WTC11 (cell line): ENCODE results near the gene MRPL20. TPM values are rescaled to one million over a fixed set of nuclear protein-coding genes. Genes with fewer than 3 reads are reported as not detected.

Source experiments
- ATAC-seq: fragments of 200-7000 bp; cut with Tn5 transposase; 2 replicates; pipeline ENCODE4 v1.10.0; 2021; ENCODE audit warnings: mild to moderate bottlenecking, moderate library complexity
- CTCF ChIA-PET: fragments of 300-600 bp; sonication (Branson Sonifier 250); formaldehyde crosslinking; loops from one replicate; lab custom pipeline; 2021; ENCODE audit warnings: antibody characterized with exemption; lab: Charles Lee
- POLR2A ChIA-PET: fragments of 350-600 bp; sonication (Branson Sonifier 250); formaldehyde crosslinking; loops from one replicate; lab custom pipeline; 2021; ENCODE audit warnings: antibody characterized with exemption; lab: Charles Lee
- DNase-seq: peaks from one replicate; pipeline ENCODE4 v3.0.0; 2021; ENCODE audit warnings: low spot score
- H3K27ac Mint-ChIP-seq: 2 replicates; pipeline ENCODE4 v1.8.0; 2021; ENCODE audit warnings: mixed read lengths
- H3K27me3 Mint-ChIP-seq: 2 replicates; pipeline ENCODE4 v1.8.0; 2021; ENCODE audit warnings: low read depth, mild to moderate bottlenecking, moderate library complexity, mixed read lengths
- H3K36me3 Mint-ChIP-seq: 2 replicates; pipeline ENCODE4 v1.8.0; 2021; ENCODE audit warnings: mixed read lengths
- H3K4me1 Mint-ChIP-seq: 2 replicates; pipeline ENCODE4 v1.8.0; 2022; ENCODE audit warnings: mixed read lengths
- H3K4me3 Mint-ChIP-seq: 2 replicates; pipeline ENCODE4 v1.8.0; 2021; ENCODE audit warnings: mild to moderate bottlenecking, moderate library complexity, mixed read lengths
- H3K9me3 Mint-ChIP-seq: 2 replicates; pipeline ENCODE4 v1.8.0; 2021; ENCODE audit warnings: mixed read lengths
- ATF1 ChIP-seq: sonication (generic); formaldehyde crosslinking; IDR thresholded peaks from 2 replicates; pipeline ENCODE4 v1.8.1; 2023; ENCODE audit warnings: mild to moderate bottlenecking, moderate library complexity, missing genetic modification reagents
- CBFB ChIP-seq: sonication (generic); formaldehyde crosslinking; IDR thresholded peaks from 2 replicates; pipeline ENCODE4 v1.8.1; 2022; ENCODE audit warnings: mild to moderate bottlenecking, low read depth, missing genetic modification reagents
- E2F4 ChIP-seq: sonication (generic); formaldehyde crosslinking; IDR thresholded peaks from 2 replicates; pipeline ENCODE4 v1.8.1; 2022; ENCODE audit warnings: low read depth, mild to moderate bottlenecking, moderate library complexity, missing genetic modification reagents, borderline replicate concordance
- EMX1 ChIP-seq: fragments of 250-450 bp; sonication (Bioruptor Pico); IDR thresholded peaks from 2 replicates; pipeline ENCODE4 v1.8.0; 2021; ENCODE audit warnings: mild to moderate bottlenecking
- ESRRA ChIP-seq: sonication (generic); formaldehyde crosslinking; IDR thresholded peaks from 2 replicates; pipeline ENCODE4 v1.8.1; 2022; ENCODE audit warnings: mild to moderate bottlenecking, missing genetic modification reagents, borderline replicate concordance
- MAX ChIP-seq: sonication (generic); formaldehyde crosslinking; IDR thresholded peaks from 2 replicates; pipeline ENCODE4 v1.8.0; 2022; ENCODE audit warnings: mild to moderate bottlenecking, missing genetic modification reagents
- MXD4 ChIP-seq: fragments of 250-450 bp; sonication (Bioruptor Pico); IDR thresholded peaks from 2 replicates; pipeline ENCODE4 v1.8.0; 2021; ENCODE audit warnings: mild to moderate bottlenecking, moderate library complexity, borderline replicate concordance
- MYBL2 ChIP-seq: sonication (generic); formaldehyde crosslinking; IDR thresholded peaks from 2 replicates; pipeline ENCODE4 v1.8.1; 2023; ENCODE audit warnings: mild to moderate bottlenecking, moderate library complexity, missing genetic modification reagents
- NR1H2 ChIP-seq: sonication (generic); formaldehyde crosslinking; IDR thresholded peaks from 2 replicates; pipeline ENCODE4 v1.9.0; 2021; ENCODE audit warnings: mild to moderate bottlenecking, moderate library complexity, missing genetic modification reagents
- OVOL2 ChIP-seq: fragments of 250-450 bp; sonication (Bioruptor Pico); IDR thresholded peaks from 2 replicates; pipeline ENCODE4 v1.9.0; 2021; ENCODE audit warnings: mild to moderate bottlenecking, borderline replicate concordance
- RORB ChIP-seq: fragments of 250-450 bp; sonication (Bioruptor Pico); IDR thresholded peaks from 2 replicates; pipeline ENCODE4 v1.9.0; 2021; ENCODE audit warnings: mild to moderate bottlenecking
- SOX15 ChIP-seq: fragments of 250-450 bp; sonication (Bioruptor Pico); IDR thresholded peaks from 2 replicates; pipeline ENCODE4 v1.9.0; 2021; ENCODE audit warnings: mild to moderate bottlenecking
- TEAD1 ChIP-seq: sonication (generic); formaldehyde crosslinking; IDR thresholded peaks from 2 replicates; pipeline ENCODE4 v1.8.0; 2022; ENCODE audit warnings: mild to moderate bottlenecking, missing genetic modification reagents
- ZBTB21 ChIP-seq: sonication (generic); formaldehyde crosslinking; IDR thresholded peaks from 2 replicates; pipeline ENCODE4 v1.8.1; 2023; ENCODE audit warnings: mild to moderate bottlenecking, missing genetic modification reagents, borderline replicate concordance
- ZNF263 ChIP-seq: sonication (generic); formaldehyde crosslinking; IDR thresholded peaks from 2 replicates; pipeline ENCODE4 v1.8.1; 2022; ENCODE audit warnings: low read depth, mild to moderate bottlenecking, moderate library complexity, missing genetic modification reagents
- ZNF423 ChIP-seq: fragments of 250-450 bp; sonication (Bioruptor Pico); IDR thresholded peaks from 2 replicates; pipeline ENCODE4 v2.1.2; 2022; ENCODE audit warnings: mild to moderate bottlenecking, moderate library complexity
- ZNF512 ChIP-seq: sonication (generic); formaldehyde crosslinking; IDR thresholded peaks from 2 replicates; pipeline ENCODE4 v1.8.1; 2022; ENCODE audit warnings: missing genetic modification reagents, borderline replicate concordance
- ZNF671 ChIP-seq: fragments of 250-450 bp; sonication (Bioruptor Pico); IDR thresholded peaks from 2 replicates; pipeline ENCODE4 v1.8.0; 2021; ENCODE audit warnings: mild to moderate bottlenecking
- ZSCAN18 ChIP-seq: fragments of 250-450 bp; sonication (Bioruptor Pico); IDR thresholded peaks from 2 replicates; pipeline ENCODE4 v2.1.2; 2022; ENCODE audit warnings: mild to moderate bottlenecking, moderate library complexity
- total RNA-seq: library from RNA; stranded (reverse); gene quantifications from 3 replicates; pipeline ENCODE4 v1.2.3, GENCODE V29; 2021
- TF ChIP-seq, protein P1 (sequence below): fragments of 200-600 bp; IDR thresholded peaks from 2 replicates; pipeline ENCODE4 v1.8.0; 2022; ENCODE audit warnings: antibody characterized with exemption

MRPL20 gene
- total RNA-seq, 1 experiment from 2014 or later: 156 TPM

- ATAC-seq (peak; percentile 54), DNase-seq (peak; percentile 92)
- H3K9me3 Mint-ChIP-seq: no peaks in the 10 kb centered on the region
- ChIA-PET CTCF (interaction anchor here (0.5 to 2.2 kb wide), 16 partner anchors 10 to 167 kb away, joined by 3 to 12 read pairs (median 4); partner anchors contain the start of genes CCNL2 and MXRA8), POLR2A (interaction anchor here (0.6 to 1.4 kb wide), 6 partner anchors 14 to 71 kb away, joined by 3 to 4 read pairs (median 3); partner anchors contain the start of gene CCNL2)
- H3K4me3 Mint-ChIP-seq: peak overlapping the region; percentile 82
- peaks cover 3% of the 10 kb centered on the region; the same call in 1 of the 2 replicates for H3K4me1 Mint-ChIP-seq
- H3K27me3 Mint-ChIP-seq: peaks cover 10% of the 10 kb centered on the region; the same call in 1 of the 2 replicates
- no peak overlapping the region for H3K27ac Mint-ChIP-seq
- H3K36me3 Mint-ChIP-seq: peaks cover 8% of the 10 kb centered on the region; the same call in 1 of the 2 replicates
- TF ChIP-seq ZSCAN18 (no peak), ZNF512 (CRISPR knock-in tag) (no peak), ATF1 (CRISPR knock-in tag) (no peak), CBFB (no peak), MAX (CRISPR knock-in tag) (0 out of 2 replicates have a peak, but pooled peaks have one; percentile 20), E2F4 (CRISPR knock-in tag) (no peak), NR1H2 (CRISPR knock-in tag) (no peak), EMX1 (CRISPR knock-in tag) (peak; percentile 32; the same call in 1 of the 2 replicates), RORB (CRISPR knock-in tag) (no peak), ZBTB21 (CRISPR knock-in tag) (no peak), ZNF423 (CRISPR knock-in tag) (no peak), MYBL2 (no peak), OVOL2 (CRISPR knock-in tag) (no peak), SOX15 (CRISPR knock-in tag) (no peak), MXD4 (CRISPR knock-in tag) (no peak), ZNF671 (CRISPR knock-in tag) (no peak), ZNF263 (CRISPR knock-in tag) (no peak), ESRRA (CRISPR knock-in tag) (no peak), TEAD1 (CRISPR knock-in tag) (no peak)
- TF ChIP-seq, protein P1, sequence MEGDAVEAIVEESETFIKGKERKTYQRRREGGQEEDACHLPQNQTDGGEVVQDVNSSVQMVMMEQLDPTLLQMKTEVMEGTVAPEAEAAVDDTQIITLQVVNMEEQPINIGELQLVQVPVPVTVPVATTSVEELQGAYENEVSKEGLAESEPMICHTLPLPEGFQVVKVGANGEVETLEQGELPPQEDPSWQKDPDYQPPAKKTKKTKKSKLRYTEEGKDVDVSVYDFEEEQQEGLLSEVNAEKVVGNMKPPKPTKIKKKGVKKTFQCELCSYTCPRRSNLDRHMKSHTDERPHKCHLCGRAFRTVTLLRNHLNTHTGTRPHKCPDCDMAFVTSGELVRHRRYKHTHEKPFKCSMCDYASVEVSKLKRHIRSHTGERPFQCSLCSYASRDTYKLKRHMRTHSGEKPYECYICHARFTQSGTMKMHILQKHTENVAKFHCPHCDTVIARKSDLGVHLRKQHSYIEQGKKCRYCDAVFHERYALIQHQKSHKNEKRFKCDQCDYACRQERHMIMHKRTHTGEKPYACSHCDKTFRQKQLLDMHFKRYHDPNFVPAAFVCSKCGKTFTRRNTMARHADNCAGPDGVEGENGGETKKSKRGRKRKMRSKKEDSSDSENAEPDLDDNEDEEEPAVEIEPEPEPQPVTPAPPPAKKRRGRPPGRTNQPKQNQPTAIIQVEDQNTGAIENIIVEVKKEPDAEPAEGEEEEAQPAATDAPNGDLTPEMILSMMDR: peak; percentile 90
These were observed 35.1 kb downstream of the MRPL20 start for GRCh38 chr1:1371746-1372711.
